Omental fat pad (tissue), 4 donors: ENCODE results near the gene EPS8L3. TPM values are rescaled to one million over a fixed set of nuclear protein-coding genes. Genes with fewer than 3 reads are reported as not detected.
"Not testable (repeated sequence)": the region's sequence is repeated elsewhere in the genome, so short reads cannot be mapped to it uniquely, and the experiment has no call there.

ENCODE experiments used
- ATAC-seq: fragments of 150-250 bp; one replicate; pipeline ENCODE4 v1.9.1; 2016; ENCODE audit warnings: mild to moderate bottlenecking, moderate library complexity; ENCODE audit not compliant: low FRiP score
- DNase-seq: peaks from one replicate; pipeline ENCODE4 v3.0.0-alpha.2; 2019; ENCODE audit warnings: low spot score
- total RNA-seq, 4 donors: library from RNA; depleted of rRNA; stranded (reverse); fragments of >200 nt; gene quantifications; one replicate each; pipeline ENCODE4 v1.1.0, GENCODE V29; 2016
- TF ChIP-seq, protein P1 (sequence below), 3 donors: fragments of 450-650 bp; IDR thresholded peaks; one replicate each; pipeline ENCODE4 v1.5.1; 2016 to 2017; ENCODE audit warnings: antibody characterized with exemption in 3 of 3, mild to moderate bottlenecking in 3 of 3, moderate library complexity in 2 of 3

The EPS8L3 gene
- total RNA-seq, 4 donors from 2014 or later, result not detected

DNA sequence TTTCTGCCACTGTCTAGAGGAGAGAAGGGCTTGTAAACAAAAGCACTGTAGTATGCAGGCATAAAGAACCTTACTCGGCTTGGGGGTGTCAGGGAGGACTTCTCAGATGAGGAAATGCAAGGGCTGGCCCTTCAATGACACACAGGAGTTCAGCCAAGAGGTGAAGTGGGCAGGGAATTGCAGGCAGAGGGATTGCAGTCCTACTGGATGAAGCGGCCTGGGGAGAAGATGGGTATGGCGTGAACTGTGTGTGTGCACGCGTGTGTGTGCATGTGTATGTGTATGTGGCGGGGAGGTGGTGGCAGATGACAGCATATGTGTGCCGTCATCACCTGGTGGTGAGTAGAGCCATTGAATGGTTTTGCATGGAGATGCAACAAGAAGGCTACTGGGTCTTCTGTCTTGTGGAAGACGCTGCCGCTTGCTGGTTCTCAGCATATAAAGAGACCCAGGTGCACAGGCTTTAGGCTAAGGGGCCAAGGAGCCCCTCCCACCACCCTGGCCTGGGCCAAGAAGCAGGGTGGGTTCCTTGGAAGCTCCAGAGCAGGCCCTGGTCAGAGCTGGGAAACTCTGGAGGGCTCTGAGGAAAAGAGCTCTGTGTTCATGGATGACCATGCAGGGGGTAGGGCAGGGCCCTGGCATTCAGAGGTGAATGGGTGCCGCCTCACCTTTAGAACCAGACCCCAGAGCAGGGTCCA is 4.1 kb upstream of the EPS8L3 start:
- peak; percentile 20 for DNase-seq
- ATAC-seq, result no peak
- TF ChIP-seq, protein P1, sequence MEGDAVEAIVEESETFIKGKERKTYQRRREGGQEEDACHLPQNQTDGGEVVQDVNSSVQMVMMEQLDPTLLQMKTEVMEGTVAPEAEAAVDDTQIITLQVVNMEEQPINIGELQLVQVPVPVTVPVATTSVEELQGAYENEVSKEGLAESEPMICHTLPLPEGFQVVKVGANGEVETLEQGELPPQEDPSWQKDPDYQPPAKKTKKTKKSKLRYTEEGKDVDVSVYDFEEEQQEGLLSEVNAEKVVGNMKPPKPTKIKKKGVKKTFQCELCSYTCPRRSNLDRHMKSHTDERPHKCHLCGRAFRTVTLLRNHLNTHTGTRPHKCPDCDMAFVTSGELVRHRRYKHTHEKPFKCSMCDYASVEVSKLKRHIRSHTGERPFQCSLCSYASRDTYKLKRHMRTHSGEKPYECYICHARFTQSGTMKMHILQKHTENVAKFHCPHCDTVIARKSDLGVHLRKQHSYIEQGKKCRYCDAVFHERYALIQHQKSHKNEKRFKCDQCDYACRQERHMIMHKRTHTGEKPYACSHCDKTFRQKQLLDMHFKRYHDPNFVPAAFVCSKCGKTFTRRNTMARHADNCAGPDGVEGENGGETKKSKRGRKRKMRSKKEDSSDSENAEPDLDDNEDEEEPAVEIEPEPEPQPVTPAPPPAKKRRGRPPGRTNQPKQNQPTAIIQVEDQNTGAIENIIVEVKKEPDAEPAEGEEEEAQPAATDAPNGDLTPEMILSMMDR (IDR thresholded peaks at IDR 0.05), result no peak

- not testable (repeated sequence) for ATAC-seq
Observed at GRCh38 chr1:109766991-109767636, 3.4 kb upstream of the EPS8L3 start.

GRCh38 chr1:109765896-109766615 is 2.3 kb upstream of the EPS8L3 start:
- TF ChIP-seq, protein P1 (IDR thresholded peaks at IDR 0.05), result no peak
- no peak for DNase-seq
- ATAC-seq, result no peak

More at GRCh38 chr1:109766991-109767636, 3.4 kb upstream of the EPS8L3 start:
- peak; percentile 21 for DNase-seq

GRCh38 chr1:109765483-109765815 is 1.7 kb upstream of the EPS8L3 start:
- TF ChIP-seq, protein P1 (IDR thresholded peaks at IDR 0.05), result no peak
- ATAC-seq, result no peak
- no peak for DNase-seq

- DNase-seq, result no peak
- TF ChIP-seq, protein P1 (IDR thresholded peaks at IDR 0.05), result no peak
- no peak for ATAC-seq
Observed at GRCh38 chr1:109764561-109765482, 1.1 kb upstream of the EPS8L3 start.

- TF ChIP-seq, protein P1 (IDR thresholded peaks at IDR 0.05), result no peak
- DNase-seq (no peak), ATAC-seq (no peak)
Observed at GRCh38 chr1:109762821-109763645, 690 bp downstream of the EPS8L3 start.
